Adipose tissue (tissue), 3 donors: Measurements from ENCODE around the gene TMEM101. TPM values are rescaled to one million over a fixed set of nuclear protein-coding genes. Genes with fewer than 3 reads are reported as not detected.
"Not testable (repeated sequence)": the region's sequence is repeated elsewhere in the genome, so short reads cannot be mapped to it uniquely, and the experiment has no call there.

Experiments used
- H3K27ac ChIP-seq: one replicate; pipeline ENCODE4 v1.5.1; 2013; ENCODE audit warnings: low read depth, low read length
- WGBS, 3 donors: extraction: QIAGEN DNeasy Blood & Tissue Kit; methylation state at CpG; one replicate each; pipeline ENCODE4 v1.1.7; 2013; 5-methylcytosine and 5-hydroxymethylcytosine counted together
- polyA plus RNA-seq, 3 donors: library from polyadenylated mRNA; stranded (reverse); fragments of 200-250 nt; gene quantifications; one replicate each; pipeline ENCODE4 v1.2.3, GENCODE V29; 2013
- donor health status: healthy with polysubstance abuse.
- donor health status: Bipolar disorder and iron deficiency.
- donor health status: healthy.

Gene TMEM101
- polyA plus RNA-seq, 3 donors: 18.7 to 35.4 (median 22.9) TPM

DNA sequence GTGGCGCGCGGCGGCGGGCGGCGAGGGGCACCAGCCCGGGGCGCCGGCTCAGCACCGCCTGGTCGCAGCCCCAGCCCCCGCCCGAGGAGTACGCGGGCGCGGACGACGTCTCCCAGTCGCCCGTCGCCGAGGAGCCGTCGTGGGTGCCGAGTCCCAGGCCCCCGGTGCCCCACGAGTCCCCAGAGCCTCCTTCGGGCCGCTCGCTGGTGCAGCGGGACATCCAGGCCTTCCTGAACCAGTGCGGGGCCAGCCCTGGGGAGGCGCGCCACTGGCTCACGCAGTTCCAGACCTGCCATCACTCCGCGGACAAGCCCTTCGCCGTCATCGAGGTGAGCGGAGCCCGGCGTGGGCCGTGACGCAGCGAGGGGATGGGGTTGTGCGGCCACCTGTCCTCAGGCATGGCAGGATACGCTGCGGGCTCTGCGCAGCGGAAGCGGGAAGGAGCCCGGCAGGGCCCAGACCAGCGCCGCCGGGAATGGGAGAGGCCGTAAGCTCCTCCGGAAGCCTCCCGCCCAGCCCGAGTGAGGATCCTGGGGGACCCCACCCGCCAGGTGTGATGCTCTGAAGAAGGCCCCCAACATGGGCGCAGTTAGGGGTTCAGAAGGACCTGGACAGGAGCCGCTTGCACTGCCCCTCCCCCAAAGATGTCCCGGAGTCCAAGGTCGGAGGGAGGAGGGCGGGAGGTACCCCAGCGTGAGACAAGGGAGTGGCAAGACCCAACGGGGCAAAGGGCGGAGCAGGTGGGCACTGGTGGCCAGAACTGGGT lies 9.8 kb downstream of the TMEM101 start:
- no peak overlapping the region for H3K27ac ChIP-seq
- WGBS, 3 donors: 3 to 5% (median 3%) methylated on average over 67 to 71 of the region's 71 CpGs

DNA sequence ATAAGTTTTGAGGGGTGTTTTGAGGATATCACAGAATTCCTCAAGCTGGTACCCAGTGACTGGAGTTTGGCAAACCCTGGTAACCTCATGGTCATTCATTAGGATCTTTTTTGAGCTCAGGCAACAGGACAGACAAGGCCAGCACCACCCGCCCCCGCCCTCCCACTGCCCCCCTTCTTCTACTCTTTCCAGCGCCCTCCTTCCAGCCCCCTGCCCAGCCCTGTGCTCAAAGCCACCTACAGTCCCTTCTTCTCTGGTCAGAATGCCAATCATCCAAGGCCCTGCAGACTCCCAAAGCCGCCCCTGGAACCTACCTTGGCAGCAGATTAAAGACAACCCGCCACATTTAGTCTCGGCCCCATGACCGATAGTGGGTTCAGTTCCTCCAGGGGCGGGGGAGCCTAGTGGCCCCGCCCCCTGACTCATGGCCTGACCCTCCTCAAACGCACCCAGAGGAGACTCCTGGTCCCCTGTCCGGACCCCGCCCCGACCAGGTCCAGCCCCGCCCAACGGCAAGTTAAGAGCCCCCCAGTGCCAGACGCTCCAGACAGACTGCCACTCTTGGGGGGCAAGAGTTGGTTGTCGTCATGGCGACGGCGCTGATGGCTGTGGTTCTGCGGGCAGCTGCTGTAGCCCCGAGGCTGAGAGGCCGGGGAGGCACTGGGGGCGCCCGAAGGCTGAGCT lies 10.5 kb downstream of the TMEM101 start, which contains the start of gene NAGS:
Gene NAGS (plus strand): TSS at position 546 of the 684 bp plus-strand sequence. CDS start 42 bp downstream, at position 588.
- H3K27ac ChIP-seq: no peak within 1 kb of the TSS
- 11 to 15% (median 15%) methylated on average over 24 to 25 of the region's 25 CpGs for WGBS, 3 donors

DNA sequence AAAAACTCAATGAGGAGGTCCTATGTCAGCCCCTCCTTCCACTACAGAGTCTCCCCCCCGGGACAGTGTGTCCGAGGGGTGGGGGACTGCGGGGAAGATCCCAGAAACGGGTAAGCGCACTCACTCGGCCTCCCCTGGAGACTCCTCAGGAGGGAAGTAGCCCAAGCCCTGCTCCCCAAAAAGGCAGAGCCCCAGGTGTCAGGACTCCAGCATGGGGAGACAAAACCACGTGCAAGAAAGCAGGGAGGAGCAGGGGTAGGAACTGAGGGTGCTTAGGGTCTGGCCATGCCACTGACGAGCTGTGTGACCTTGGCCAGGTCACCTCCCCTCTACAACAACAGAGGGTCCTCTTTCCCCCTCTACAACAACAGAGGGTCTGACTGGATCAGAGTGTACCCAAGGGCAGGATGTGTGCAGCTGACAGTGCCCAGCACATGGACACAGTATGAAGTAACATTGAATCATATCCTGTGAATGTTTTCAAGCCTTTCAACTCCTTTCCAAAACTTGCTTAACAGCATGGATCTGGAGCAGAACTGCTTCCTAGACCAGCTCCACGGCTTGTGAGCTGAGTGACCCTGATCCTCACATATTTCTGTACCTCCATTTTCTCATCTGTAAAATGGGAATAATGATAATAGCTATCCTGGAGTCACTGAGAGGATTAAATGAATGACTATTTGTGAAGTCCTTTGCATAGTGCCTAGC lies 12.5 kb downstream of the TMEM101 start:
- 69 to 78% (median 70%) methylated on average over 9 of the region's 9 CpGs for WGBS, 3 donors
- no peak overlapping the region for H3K27ac ChIP-seq

DNA sequence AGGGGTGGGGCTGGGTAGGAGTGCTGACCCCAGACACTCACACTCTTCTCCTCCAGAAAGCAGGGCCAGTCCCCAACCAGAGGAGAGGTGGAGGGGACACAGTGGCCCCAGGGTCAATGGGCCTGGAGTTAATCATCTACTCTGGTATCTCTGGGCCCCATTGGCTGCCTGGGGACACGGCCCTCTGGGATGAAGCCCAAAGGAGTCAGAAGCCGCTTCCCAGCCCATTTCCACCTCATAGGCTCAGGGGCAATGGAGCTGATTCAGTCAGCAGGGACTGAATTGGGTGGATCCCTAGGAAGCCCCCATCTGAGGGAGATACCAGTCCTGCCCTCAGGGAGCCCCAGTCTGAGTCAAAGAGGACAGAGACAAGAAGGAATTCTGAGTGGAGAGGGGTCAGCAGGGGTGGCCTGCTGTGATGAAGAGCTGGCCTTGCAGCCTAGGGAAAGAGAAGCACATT lies 13.3 kb downstream of the TMEM101 start:
- WGBS, 3 donors: 59 to 89% (median 89%) methylated on average over 2 of the region's 2 CpGs

DNA sequence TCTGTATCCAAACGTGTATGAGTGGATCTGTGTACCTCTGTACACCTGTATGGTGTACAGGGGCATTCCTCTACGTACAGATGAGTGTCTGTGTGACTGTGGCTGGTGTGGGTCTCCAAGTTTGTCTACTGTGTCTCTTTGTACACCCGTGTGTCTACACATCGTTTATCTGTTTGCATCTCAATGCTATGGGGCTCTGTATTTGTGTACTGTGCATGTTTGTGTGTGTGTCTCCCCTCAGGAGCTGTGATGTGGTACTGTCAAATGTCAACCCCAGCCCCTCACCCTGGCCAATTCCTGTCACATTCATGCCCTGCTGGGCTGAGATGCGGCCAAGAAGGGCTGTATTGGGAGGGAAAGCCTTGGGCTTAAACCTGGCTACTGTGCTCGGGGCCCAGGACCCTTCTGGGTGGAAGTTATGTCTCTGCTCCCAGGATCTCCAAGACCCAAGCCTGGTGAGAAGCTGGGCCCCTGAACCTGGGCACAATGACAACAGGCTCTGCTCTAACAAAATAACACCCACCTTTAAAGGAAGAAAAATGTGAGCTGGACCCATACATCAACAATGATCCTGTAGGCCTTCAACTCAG lies 13.8 kb downstream of the TMEM101 start:
- WGBS, 3 donors: 80 to 85% (median 84%) methylated on average over 6 of the region's 6 CpGs
- no peak overlapping the region for H3K27ac ChIP-seq

More for the DNA sequence above, 13.3 kb downstream of the TMEM101 start:
- no peak overlapping the region for H3K27ac ChIP-seq

DNA sequence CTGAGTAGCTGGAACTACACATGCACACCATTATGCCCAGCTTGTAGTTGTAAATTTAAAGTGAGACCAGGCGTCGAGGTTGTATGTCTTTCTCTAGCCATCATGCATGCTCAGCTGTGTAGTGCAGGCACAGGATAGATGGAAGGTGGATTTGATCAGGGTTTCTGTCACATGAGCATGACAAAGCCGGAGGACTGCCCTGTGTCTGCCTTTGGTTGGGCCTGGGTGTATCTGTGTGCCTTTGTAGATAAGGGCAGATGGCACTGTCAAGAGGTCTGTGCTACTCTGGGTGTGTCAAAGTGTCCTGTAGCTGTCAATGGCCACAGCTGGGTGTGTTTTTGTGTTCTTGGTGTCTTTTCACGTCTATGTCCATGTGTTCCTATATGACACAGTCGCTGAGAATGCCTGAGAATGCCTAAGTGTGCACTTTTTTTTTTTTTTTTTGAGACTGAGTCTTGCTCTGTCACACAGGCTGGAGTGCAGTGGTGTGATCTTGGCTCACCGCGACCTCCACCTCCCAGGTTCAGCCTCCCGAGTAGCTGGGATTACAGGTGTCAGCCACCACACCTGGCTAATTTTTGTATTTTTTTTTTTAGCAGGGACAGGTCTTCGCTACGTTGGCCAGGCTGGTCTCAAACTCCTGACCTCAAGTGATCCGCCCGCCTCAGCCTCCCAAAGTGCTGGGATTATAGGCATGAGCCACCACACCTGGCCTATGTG lies 14.5 kb downstream of the TMEM101 start:
- H3K27ac ChIP-seq: no peak overlapping the region
- WGBS, 3 donors: 88 to 92% (median 89%) methylated on average over 8 to 12 of the region's 12 CpGs

DNA sequence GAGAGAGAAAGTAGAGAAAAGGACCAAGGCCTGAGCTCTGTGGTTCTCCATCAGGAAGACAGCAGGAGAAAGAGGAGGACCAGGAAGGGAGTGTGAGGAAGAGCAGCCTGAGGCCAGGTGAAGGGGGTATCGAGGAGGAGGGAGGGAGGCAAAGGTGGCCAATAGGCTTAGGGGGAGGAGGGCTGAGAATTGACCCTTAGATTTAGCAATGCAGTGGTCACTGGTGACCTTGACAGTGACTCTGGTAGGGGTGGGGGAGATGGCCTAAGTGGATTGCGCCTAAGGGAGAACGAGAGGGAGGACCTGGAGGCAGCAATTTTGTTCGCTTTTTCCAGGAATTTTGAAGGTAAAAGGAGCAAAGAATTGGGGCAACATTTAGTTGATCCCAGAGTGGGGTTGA lies 15.7 kb downstream of the TMEM101 start:
- H3K27ac ChIP-seq: no peak overlapping the region
- 81 to 88% (median 87%) methylated on average over 4 of the region's 4 CpGs for WGBS, 3 donors

DNA sequence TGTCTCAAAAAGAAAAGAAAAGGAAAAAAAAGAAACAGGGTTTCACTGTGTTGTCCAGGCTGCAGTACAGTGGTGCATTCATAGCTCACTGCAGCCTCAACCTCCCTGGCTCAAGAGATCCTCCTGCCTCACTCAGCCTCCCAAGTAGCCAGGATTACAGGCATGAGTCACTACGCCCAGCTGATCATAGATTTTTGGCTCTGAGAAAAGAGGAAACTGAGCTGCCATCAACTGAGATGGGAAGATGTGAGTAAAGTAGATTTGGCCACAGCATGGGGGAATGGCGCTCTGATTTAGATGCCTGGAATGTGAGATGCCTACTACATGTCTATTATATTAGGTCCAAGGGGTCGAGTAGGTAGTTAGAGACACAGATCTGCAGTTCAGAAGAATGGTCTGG lies 16.2 kb downstream of the TMEM101 start:
- no peak overlapping the region for H3K27ac ChIP-seq
- WGBS, 3 donors: 73 to 87% (median 78%) methylated on average over 3 of the region's 3 CpGs

DNA sequence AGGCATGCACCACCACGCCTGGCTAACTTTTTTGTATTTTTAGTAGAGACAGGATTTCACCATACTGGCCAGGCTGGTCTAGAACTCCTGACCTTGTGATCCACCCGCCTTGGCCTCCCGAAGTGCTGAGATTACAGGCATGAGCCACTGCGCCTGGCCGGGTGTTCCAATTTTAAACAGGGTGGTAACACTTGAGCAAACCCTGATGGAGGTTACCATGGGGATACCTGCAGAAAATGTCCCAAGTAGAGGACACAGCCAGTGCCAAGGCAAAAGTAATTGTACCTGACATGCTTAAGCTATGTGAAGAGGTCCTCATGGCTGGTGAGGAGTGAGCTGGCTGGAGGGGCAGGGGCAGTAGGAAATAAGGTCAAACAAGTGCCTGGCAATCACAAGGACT lies 17.6 kb downstream of the TMEM101 start:
- 79 to 92% (median 92%) methylated on average over 5 of the region's 5 CpGs for WGBS, 3 donors
- H3K27ac ChIP-seq: not testable (repeated sequence)

DNA sequence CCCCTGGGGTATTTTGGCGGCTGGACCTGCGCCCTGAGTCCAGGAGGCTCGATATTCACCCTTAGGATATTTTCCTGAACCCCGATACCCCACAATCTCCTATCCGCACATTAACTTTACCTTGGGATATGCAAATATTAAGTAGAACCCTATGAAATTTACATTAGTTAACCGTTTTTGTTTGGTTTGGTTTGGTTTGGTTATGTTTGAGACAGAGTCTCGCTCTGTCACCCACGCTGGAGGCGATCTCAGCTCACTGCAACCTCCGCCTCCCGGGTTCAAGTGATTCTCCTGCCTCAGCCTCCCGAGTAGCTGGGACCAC lies 19.7 kb downstream of the TMEM101 start:
- WGBS, 3 donors: 11 to 25% (median 18%) methylated on average over 12 of the region's 12 CpGs
- no peak overlapping the region for H3K27ac ChIP-seq

DNA sequence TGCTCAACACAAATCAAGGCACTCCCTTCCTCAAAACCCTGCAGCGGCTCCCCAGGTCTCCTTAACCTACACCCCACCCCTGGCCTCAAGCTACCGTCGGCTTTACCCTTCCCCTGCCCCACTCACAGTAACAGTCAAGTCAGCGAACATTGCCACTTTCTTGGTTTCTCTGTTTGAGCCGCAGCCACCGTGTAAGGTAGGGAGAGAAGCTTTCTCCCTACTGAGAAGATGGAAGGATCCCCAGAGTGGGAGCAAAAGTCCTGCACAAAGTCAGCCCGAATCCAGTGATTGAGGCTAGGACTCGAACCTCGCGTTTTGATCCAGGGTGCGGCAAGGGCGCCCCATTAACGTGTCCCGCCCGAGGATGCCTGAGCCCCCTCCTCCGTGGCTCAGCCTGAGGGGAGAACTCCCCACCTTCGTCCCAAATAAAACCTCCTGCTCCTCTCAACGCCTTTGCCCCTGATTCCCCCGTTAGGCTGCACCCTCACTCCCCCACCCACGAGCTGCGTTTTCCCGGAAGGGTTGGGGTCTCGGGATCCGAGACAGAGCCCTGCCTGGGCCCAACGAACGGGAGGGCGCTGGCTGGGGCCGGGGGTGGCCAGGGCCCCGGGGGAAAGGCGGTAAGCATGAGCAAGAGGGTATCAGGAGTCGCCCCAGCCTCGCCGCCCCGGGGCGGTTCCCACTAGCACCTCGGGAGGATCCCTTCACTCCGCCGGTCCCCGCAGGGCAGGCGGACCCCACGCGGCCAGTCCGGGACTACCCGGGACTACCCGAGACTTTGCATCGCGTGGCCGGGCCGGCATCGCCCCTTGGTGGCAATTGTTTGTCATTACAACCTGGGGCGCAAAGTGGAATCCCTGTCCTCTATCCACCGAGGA lies 20.3 kb downstream of the TMEM101 start:
- H3K27ac ChIP-seq: no peak overlapping the region
- WGBS, 3 donors: 7% methylated on average over 47 to 52 of the region's 52 CpGs

DNA sequence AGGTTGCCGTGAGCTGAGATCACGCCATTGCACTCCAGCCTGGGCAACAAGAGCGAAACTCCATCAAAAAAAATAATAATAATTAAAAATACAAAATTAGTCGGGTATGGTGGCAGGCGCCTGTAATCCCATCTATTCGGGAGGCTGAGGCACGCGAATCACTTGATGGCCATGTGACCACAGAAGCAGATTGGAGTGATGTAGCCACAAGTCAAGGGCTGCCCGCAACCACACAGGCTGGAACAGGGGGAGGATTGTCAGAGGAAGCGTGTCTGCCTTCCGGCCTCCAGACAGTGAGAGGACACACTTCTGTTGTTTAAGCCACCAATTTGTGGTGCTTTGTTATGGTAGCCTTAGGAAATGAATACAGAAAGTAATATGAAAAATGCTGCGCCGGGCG lies 22.1 kb downstream of the TMEM101 start:
- 92 to 97% (median 96%) methylated on average over 14 of the region's 14 CpGs for WGBS, 3 donors
- no peak overlapping the region for H3K27ac ChIP-seq

DNA sequence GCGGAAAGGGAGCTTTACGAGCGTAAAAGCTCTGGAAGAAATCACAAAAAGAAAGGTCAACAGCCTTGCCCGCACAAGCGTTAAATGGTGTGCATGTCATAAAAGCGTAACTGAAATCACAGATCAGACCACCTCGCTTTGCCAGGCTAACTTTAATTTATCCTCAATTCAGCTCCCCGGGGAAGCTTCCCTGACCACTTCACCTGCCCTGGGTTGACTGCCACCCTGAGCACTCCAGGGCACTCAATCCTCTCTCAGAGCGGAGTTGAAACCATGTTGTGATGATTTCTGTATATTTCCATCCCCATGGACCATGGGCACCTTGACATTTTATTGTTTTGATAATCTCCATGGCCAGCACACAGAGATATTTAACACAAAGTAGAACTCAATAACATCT lies 26.5 kb downstream of the TMEM101 start:
- no peak overlapping the region for H3K27ac ChIP-seq
- WGBS, 3 donors: 64 to 85% (median 84%) methylated on average over 9 of the region's 9 CpGs

DNA sequence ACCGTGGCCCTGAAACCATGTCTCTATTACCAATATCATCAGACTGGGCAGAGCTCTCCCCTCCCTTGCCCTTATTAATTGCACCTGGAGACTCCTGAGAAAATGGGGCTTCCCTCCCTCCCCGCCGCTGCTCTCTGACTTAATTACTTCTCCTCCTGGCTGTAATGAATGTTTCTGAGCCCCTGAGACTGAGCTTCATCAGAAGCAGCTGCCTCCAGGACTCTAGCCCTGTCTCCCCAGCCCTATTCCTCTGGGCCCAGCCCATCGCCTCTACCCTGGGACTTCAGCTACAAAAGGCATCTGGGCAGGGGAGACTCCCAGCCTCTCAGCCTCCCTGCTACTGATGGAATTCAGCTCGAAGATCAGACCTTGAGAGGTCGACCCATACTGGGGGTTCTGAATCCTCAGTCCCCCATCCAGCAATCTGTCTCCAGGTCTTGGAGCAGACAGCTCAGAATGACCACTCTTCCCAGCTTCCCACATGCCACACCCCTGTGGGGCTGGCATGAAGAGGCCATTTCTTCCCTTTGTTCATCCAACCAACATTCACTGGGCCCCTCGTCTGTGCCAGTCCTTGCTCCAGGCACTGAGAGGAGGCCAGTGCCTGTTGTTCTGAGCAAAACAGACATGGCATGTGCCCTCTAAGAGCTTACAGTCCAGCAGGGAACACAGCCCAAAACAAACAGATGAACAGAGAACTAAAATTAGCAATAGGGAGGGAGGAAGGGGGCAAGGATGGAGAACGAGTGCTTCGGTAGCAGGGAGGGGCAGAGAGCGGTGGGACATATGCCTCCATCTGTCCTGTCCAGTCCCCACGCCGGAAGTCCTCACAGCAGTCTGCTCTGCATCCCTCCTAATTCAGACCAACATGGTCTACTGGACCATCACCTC lies 27.4 kb downstream of the TMEM101 start:
- no peak overlapping the region for H3K27ac ChIP-seq
- WGBS, 3 donors: 61 to 68% (median 67%) methylated on average over 12 of the region's 12 CpGs

DNA sequence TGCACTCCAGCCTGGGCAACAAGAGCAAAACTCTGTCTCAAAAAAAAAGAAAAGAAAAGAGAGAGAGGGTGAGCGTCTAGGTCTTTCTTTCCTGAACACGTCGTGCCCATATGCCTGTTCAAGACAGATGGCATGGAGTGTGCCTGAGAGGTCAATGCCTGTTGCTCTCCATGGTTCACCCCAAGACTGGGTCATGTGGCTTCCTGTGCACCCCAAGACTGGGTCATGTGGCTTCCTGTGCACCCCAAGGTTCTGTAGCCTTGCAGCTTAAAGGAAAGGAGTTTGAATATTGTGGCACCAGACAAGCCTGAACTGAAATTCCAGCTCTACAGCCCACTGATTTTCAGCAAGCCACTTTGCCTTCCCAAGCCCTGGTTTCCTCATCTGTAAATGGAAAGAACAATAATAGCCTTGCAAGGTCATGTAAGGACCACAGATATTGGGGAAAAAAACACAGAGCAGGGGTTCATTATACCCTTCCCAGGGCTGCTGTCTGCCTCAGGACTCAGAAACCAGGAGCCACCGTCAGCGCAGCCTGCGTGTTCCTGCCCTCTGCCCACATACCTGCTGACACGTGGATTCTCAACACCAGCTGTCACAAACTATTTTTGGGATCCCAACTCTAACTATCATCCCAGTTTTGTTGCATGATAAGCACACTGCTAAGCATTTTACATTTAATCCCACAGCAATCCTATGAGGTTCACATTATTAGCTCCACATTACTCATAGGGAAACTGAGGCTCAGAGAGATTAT lies 28.4 kb downstream of the TMEM101 start:
- H3K27ac ChIP-seq: no peak overlapping the region
- WGBS, 3 donors: 86 to 90% (median 88%) methylated on average over 7 of the region's 7 CpGs

DNA sequence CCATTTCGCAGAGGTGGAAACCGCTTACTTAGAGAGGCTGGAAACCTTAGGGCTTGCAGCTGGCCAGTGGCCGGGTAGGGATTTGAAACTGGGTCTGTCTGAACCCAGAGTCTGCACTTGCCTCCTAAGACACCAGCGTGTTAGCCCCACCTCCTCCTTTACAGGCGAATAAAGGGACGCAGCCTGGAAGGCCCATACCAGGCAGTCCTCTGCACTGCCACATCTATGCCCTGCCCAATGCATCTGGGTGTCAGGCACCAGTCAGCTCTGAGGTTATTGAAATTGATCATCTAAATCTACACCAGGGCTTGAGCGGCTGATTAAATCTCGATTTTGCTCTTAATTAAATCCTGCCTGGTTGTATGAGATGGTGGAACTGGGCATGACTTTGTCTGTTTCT lies 30.2 kb downstream of the TMEM101 start:
- WGBS, 3 donors: 84 to 85% (median 85%) methylated on average over 8 of the region's 8 CpGs
- no peak overlapping the region for H3K27ac ChIP-seq
